NCI-H2227 (cell line): ENCODE results near the gene LIN7B.
"Not testable (repeated sequence)": the region's sequence is repeated elsewhere in the genome, so short reads cannot be mapped to it uniquely, and the experiment has no call there.

Experiments used
- DNase-seq: peaks from one replicate; lab custom pipeline; 2025; ENCODE audit not compliant: unreplicated experiment; lab: John Stamatoyannopoulos, UW

Gene LIN7B

DNA sequence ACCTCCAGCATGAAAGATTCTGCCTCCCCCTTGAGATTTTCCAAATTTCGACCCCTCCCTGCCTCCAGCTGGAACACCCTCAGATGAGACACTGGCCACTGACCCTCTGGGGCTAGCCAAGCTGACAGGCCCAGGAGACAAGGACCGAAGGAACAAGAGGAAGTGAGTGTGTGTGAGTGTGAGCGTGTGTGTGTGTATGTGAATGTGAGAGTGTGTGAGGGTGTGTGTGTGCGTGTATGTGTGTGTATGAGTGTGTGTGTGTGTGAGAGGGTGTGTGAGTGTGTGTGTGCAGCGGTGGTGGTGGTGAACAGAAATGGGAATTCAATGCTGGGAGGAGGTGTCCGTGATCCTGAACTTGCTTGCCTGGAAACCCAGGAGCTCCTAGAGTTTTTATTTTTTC is 27.2 kb downstream of the LIN7B start:
- DNase-seq, result no peak

DNA sequence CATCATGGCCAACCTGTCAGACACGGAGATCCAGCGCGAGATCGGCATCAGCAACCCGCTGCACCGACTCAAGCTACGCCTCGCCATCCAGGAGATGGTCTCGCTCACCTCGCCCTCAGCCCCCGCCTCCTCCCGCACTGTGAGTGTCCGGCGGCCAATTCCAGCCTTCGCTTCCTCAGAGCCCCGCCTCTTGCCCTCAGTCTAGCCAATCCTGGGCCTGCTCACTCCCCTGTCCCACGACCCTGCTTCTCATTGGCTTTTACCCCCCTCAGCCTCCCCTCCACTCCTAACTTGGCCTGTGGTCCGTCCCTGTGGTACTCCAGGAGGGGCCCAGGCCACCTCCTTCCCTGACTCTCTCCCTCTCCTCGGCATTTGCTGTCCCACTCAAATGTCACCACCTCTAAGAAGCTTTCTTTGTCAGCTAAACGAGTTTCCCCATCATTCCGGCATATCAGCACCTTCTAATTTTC is 28.7 kb downstream of the LIN7B start:
- DNase-seq, result peak; percentile 71

DNA sequence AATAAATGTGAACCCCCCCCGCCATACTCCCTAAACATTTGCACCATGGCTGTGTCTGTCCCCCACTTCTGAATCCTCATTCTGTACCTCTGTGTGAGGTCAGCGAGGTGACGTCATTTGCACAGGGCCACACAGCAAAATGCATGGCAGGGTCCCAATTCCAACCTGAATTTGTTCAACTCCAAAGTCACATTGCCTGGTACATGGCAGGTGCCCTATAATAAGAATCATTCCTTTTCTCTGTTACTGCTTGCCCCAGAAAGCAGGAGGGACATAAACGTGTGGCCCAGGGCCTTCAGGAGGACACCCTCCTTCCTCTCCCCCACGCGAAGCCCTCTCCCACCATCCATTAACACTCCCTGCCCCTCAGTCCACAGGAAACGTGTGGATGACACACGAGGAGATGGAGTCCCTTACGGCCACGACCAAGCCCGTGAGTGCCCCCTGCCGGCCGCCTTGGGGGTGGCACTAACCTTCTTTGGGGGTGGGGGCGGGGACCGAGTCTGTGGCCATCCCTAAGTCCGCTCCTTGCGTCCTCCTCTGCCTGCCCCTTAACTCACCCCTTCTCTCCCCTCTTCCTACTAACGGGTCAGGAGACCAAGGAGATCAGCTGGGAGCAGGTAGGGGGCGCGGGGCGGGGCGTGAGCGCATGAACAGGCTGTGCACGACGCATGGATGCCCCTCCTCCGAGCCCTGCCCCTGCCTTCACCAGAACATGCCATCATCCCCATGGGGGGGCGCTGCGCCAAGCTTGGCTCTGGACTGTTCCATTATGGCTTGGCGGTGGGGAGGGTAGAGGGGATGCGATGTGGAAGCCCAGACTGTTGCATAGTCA is 31.6 kb downstream of the LIN7B start:
- DNase-seq, result no peak

DNA sequence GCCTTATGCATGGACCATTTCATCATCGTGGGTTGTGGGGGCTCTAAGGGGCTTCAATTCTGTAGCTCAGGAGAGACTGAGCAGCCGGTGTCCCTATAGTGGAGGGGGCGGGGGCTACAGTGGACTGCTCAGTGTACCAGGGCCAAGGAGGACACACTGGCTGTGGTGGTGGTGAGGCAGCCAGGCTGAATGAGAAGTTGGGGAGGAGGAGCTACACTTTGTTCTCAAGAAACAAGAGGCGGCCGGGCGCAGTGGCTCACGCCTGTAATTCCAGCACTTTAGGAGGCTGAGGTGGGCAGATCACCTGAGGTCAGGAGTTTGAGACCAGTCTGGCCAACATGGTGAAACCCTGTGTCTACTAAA is 32.2 kb downstream of the LIN7B start:
- DNase-seq, result not testable (repeated sequence)

DNA sequence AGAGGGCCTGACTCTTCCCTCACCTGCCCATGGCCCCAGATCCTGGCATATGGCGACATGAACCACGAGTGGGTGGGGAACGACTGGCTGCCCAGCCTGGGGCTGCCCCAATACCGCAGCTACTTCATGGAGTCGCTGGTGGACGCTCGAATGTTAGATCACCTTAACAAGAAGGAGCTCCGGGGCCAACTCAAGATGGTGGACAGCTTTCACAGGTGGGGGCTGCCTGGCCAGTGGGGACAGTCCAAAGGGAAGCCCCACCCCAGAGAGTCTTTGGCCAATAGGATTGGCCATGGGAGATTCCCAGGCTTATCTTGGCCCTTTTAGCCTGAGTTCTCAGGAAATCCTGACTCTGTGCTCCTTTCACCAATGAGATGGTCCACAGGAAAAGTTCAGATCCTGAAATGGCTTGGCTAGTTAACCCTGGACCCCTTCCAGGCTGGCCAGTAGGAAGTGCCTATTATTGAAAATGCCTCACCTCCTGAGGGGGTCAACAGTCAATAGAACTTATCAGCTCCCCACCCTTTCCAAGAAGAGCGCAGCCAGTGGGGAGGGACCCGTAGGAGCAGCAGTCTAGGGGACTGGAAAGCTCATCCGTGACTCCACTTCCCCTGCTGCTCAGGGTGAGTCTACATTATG is 34.0 kb downstream of the LIN7B start:
- no peak for DNase-seq

DNA sequence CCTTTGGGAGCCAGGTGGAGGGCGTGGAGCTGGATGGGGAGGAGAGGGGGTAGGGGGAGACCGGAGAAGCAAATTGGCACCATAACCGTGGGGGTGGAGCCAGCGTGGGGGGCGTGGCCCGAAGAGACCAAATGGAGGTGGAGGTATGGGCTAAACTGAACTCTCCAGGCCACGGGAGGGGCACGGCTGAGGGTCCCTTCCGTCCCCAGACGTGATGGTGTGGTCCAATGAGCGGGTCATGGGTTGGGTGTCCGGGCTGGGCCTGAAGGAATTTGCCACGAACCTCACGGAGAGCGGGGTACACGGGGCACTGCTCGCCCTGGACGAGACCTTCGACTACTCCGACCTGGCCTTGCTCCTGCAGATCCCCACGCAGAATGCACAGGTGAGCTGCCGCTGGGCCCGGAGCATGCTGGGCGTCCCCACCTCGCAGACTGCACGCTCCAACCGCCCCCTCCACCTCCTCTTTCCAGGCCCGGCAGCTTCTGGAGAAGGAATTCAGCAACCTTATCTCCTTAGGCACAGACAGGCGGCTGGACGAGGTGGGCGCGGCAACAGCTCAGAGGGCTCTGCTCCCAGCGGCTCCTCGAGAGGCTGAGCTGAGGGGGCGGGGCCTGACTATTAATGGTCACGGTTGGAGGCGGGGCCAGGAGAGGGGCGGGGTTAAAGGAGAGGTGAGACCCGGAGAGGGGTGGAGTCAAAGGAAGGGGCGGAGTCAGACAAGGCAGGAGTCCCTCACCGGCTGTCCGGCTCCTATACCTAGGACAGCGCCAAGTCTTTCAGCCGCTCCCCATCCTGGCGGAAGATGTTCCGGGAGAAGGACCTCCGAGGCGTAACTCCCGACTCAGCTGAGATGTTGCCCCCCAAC is 34.8 kb downstream of the LIN7B start:
- DNase-seq, result peak; percentile 93

DNA sequence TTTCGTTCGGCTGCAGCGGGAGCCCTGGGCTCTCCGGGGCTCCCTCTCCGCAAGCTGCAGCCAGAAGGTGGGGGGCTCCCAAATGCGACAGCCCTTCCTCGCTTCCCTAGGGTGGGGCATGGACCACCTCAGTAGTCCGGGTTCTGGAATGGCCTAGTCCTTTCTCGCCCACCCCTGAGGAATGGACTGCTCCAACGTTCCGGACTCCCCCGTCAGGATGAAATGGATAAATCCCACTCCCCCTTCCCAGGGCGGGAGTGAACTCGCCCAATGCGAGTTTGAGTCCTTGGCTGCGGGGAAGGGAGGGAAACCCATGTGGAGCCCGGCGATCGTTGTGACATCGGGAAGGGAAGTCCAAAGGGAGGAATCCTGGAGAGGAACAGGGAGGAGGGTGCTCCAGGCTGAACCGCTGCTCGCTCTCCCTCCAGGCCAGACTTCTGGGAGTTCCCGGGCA is 35.5 kb downstream of the LIN7B start:
- DNase-seq, result peak; percentile 86

DNA sequence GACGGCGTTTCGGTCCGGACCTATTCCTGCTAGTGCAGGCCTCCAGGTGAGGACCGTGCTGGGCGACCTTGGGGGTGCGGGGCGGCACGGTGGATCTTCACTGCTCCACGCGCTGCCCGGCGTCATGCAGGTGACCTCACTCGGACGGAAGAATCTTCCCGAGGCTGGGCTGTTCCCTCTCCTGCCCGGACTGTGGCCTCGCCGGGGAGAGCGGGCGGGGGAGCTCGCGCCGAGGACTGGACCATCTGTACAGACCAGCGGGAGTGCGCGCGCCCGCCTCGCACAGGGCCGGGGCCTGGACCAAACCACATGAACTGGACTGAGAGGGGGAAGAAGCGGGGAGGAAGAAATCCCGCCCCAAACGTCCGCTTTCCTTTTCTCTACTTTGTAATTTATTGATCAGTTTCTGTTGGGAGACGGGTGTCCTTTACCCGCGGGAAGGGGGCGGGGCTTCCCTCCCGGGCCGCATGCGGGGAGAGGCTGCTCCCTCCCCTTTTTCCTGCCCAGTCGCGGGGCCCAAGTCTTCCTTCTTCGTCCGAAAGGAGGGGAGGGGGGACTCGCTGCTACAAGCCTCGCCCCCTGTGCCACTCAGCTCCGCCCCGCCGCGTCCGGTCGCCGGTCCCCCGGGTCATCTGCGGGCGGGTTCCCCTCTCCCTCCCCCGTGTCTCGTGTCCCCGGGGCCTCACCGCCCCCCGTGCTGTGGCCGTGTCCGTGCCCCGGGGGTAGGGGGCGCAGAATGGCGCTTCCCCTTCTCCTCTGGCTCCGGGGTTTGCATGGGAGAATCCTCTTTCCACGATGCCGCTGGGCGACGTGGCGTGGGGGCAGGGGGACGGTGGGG is 36.2 kb downstream of the LIN7B start:
- peak; percentile 92 for DNase-seq

DNA sequence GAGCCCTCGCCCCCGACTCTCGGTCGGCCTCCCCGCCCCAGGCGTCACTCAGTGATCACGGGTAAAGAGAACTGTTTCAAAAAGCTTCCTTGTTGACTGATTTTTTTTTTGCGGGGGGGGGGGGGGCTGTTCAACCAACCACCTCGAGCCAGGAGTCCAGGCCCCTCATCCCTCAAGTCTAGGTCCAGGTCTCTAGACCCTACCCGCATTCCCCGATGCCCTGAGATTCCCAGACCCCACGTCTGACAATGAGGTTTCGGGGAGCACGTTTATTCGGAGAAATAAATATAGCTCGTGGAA is 36.7 kb downstream of the LIN7B start:
- DNase-seq, result no peak

DNA sequence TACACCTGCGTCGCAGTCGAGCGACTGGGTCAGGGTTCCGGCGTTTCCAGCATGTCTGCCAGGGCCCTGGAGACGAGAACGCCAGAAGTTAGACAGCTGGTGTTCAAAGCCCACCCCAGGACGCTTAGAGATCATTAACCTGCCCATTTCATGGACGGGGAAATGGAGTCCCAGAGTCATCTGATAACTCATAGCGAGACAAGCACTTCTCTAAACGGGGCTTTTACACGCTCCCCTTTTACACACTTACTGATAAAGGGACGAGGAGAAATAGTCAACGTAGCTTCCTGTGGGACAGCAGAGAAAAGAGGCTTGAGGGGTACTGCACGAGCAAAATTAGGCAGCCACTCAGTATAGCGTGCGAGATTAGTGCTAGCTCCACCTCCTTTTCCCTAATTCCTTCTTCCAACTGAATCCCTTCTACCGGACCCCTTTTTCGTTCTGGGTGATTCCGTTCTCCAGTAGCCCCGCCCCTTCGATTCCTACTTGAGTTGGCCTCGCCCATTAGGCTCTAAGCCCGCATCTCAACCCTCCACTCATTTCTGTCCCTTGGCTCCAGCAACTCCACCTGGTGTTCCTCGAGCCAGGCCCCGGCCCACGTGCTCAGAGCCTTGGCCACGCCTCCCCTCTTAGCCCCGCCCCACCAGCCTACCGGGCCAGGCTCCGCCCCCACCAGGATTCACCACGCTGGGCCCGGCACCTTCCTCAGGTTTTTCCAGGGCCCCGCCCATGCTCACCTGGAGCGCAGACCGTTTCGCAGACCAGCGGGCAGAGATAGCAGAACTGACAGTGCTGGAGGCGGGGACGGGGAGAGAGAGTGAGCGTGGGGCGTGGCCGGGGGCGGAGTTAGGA is 37.3 kb downstream of the LIN7B start:
- no peak for DNase-seq

DNA sequence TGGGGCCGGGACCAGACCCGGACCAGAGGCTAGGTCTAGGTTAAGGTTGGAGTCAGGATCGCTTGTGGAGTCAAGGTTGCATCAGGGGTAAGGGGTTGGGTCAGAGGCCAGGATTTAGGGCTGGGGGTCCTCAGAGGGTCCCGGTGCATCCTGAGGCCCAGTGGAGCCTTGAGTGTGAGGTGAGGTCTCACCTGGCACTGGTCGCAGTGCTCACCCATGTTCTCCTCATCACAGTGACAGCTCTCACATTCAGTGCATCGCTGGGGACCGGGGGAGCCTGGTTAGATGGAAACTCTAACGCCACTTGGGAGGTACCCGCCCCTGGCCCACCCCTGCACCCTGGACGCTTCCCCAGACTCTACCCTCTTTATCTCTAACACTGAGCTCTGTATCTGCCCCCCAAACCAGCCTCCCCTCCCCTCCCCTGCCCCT is 38.0 kb downstream of the LIN7B start:
- no peak for DNase-seq

DNA sequence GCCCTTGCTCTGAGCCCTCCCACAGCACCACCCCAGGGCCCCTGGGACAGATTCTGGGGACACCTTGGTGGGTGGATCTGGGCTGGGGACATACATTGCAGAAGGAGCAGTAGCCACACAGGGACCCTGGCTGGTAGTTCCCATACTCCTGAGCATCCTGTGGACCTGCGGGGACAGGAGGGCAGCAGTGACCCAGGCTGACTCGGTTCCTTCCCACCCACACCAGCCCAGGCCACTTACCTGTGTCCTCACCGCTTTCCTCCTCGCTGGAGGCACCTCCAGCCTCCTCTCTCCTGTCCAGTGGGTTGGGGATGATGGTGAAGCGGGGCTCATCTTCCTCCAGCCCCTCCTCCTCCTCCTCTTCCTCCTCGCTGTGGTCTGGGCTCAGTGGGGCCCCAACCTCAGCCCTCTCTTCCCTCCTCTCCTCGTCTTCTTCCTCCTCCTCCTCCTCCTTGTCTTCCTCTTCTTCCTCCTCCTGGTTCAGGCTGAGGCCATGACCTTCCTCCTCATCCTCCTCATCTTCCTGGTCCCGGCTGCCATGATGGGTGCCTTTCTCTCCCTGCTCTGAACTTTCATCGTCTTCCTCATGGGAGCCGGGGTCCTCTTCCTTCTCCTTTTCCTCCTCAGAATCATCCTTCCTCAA is 39.1 kb downstream of the LIN7B start:
- no peak for DNase-seq

DNA sequence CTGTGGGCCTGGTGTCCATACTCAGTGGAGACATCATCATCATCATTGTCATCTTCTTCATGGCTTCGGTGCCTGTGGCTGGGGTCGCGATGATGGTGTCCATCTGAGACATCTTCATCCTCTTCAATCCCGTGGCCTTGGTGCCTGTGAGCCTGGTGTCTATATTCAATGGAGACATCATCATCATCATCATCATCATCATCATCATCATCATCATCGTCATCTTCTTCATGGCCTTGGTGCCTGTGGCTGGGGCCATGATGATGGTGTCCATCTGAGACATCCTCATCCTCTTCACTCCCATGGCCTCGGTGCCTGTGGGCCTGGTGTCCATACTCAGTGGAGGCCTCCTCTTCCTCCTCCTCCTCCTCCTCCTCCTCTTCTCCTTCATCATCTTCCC is 40.1 kb downstream of the LIN7B start:
- no peak for DNase-seq

DNA sequence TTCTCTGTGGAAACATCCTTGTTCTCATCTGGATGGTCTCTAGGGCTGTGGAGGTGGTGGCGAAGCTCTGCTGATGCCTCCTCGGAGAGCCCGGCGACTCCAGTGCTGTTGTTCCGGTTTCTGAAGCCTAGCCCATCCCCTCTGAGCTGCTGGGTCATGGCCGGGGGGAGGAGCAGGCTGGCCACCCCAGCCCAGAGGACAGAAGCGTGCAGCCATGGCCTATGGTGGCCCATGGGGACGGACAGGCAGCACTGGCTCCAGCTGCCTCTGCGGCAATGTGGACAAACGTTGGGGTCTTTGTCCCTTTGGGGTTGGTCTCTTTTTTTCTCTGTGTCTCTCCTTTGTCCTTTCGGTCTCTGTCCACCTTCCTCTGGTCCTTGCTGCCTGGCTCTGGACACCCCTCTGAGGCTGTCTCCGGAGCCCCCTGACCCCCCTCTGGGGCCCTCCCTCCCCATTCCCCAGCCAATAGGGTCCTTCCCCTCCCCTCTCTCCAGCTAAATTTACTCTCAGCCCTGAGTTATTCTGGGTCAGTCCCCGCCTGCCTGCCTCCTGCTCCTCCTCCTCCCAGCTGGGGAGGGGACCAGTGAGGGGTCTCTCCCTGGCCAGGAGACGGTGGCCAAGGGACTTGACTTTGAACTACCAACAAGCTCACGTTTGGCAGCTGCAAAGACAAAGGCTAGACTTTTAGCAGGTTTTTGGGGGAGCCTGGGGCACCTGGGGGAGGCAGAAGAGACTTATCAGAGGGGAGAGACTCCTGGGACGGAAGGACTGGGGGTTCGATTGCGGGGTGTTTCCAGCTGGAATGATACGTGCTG is 41.0 kb downstream of the LIN7B start, which contains the start of gene HRC:
HRC (minus strand) TSS at position 392 of the 815 bp plus-strand sequence; CDS start at position 233, 159 bp downstream.
- DNase-seq, result no peak

DNA sequence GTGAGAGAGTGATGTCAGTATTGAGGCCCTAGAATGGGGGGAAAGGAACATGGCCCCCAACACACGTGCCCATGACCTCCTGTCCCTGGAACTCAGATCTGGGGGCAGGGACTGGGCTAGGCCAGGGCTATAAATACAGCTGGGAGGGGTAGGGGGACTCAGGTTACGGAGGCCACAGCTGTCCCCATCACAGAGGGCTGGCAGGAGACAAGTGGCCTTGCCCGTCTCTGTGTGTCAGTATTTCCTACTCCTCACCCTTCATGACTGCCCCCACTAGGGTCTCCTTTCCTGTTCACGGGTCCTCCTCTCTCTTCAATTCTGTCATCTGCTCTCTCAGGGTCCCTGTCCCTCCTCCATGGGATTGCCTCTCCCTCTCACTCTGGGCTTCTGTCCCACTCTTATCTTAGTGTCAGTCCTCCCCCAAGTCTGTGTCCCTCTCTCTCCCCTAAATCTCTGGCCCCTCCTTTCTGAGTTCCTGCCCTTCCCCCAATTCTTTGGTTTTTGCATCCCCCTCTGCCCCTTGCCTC is 41.7 kb downstream of the LIN7B start:
- DNase-seq, result no peak

DNA sequence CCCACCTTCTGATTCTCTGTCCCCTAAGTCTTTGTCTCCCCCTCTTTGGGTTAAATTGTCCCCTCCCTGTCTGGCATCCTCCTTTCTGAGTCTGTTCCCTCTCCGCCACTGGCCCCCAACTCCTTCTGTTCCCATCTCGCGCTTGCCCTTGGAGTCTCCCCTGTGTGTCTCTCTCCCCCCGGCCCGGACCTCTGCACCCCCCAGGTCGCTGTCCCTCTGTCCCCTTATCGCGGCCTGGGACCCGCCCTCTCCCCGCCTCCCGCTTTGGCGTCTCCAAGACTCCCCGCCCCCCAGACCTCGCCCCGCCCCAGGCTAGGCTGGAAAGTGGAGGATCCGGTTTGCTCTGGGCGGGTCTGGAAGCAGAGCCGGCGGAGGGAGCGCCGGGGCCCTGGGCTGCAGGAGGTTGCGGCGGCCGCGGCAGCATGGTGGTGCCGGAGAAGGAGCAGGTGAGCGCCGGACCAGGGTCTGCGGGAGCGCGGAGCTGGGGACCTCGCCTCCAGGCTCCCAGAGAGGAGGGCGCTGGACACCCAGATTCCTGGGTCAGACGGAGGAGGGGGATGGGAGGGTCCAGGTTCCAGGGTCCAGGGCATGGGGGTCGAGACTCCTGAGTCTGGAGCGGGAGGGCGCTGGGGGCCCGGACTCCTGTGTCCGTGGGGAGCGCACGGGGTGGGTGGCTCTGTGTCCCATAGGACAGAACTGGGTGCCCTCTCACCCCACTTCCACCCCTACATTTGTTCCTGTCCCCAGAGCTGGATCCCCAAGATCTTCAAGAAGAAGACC is 43.5 kb downstream of the LIN7B start, which contains the start of gene TRPM4:
TRPM4 (plus strand) TSS at position 348 of the 780 bp plus-strand sequence; CDS start at position 423, 75 bp downstream.
- DNase-seq, result peak; percentile 86
